HL-60 (cell line): Measurements from ENCODE around the gene TOX3.

Experiments used
- DNase-seq, 2 experiments: peaks; one replicate each; pipeline ENCODE4 v3.0.0-alpha.2; 2010 to 2020; ENCODE audit warnings: low read depth in 1 of 2, low spot score in 1 of 2
- H3K27ac ChIP-seq: fragments of 250-450 bp; sonication (Bioruptor Pico); replicated peaks from 2 replicates; pipeline ENCODE4 v1.5.1; 2020; ENCODE audit warnings: mild to moderate bottlenecking, moderate library complexity
- H3K27me3 ChIP-seq: fragments of 250-450 bp; sonication (Bioruptor Pico); 2 replicates; pipeline ENCODE4 v1.5.1; 2021; ENCODE audit warnings: mild to moderate bottlenecking, moderate library complexity; ENCODE audit not compliant: insufficient read depth, poor library complexity, severe bottlenecking
- H3K4me3 ChIP-seq: replicated peaks from 2 replicates; pipeline ENCODE4 v1.5.1; 2011; ENCODE audit warnings: mild to moderate bottlenecking, control low read depth, low read length; ENCODE audit not compliant: insufficient read depth
- GABPA ChIP-seq: IDR thresholded peaks from 2 replicates; pipeline ENCODE4 v1.6.1; 2012; ENCODE audit warnings: low read depth
- POLR2AphosphoS5 ChIP-seq: IDR thresholded peaks from 2 replicates; pipeline ENCODE4 v1.6.1; 2012; ENCODE audit warnings: low read depth
- REST ChIP-seq: IDR thresholded peaks from 2 replicates; pipeline ENCODE4 v1.6.1; 2012; ENCODE audit warnings: low read depth; ENCODE audit not compliant: insufficient replicate concordance
- SPI1 ChIP-seq: IDR thresholded peaks from 2 replicates; pipeline ENCODE4 v1.6.1; 2012; ENCODE audit warnings: low read depth, mild to moderate bottlenecking, borderline replicate concordance
- TF ChIP-seq, protein P1 (sequence below): IDR thresholded peaks from one replicate; pipeline ENCODE4 v1.5.1; 2011; ENCODE audit warnings: low read length, control low read depth, inconsistent platforms; ENCODE audit not compliant: insufficient read depth

Gene TOX3

DNA sequence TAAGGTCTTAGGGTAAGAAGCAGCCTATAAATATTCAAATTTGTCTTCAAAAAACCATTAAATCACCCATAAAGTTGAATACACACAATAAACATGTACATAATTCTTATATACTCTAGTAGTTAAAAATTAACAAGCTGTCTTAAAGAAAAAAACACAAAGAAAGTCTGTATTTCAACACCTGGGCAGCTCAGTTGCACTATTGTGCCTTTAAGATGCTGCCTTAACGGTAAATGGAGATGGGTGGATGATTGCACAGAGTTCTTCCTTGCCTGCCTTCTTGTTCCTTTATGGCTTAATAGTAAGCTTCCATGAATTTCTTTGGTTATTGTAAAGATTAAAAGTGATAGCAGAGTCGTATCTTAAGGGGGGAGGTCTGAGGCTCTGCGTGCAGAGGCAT, 105.1 kb downstream of the TOX3 start:
- H3K27ac ChIP-seq, result no peak overlapping the region
- no peak overlapping the region for H3K4me3 ChIP-seq
- DNase-seq, result no peak
- TF ChIP-seq POLR2AphosphoS5, result no peak
- no peak for TF ChIP-seq GABPA
- no peak for TF ChIP-seq SPI1
- no peak for TF ChIP-seq REST
- TF ChIP-seq, protein P1, sequence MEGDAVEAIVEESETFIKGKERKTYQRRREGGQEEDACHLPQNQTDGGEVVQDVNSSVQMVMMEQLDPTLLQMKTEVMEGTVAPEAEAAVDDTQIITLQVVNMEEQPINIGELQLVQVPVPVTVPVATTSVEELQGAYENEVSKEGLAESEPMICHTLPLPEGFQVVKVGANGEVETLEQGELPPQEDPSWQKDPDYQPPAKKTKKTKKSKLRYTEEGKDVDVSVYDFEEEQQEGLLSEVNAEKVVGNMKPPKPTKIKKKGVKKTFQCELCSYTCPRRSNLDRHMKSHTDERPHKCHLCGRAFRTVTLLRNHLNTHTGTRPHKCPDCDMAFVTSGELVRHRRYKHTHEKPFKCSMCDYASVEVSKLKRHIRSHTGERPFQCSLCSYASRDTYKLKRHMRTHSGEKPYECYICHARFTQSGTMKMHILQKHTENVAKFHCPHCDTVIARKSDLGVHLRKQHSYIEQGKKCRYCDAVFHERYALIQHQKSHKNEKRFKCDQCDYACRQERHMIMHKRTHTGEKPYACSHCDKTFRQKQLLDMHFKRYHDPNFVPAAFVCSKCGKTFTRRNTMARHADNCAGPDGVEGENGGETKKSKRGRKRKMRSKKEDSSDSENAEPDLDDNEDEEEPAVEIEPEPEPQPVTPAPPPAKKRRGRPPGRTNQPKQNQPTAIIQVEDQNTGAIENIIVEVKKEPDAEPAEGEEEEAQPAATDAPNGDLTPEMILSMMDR, result no peak
- no peaks in the 10 kb centered on the region for H3K27me3 ChIP-seq

DNA sequence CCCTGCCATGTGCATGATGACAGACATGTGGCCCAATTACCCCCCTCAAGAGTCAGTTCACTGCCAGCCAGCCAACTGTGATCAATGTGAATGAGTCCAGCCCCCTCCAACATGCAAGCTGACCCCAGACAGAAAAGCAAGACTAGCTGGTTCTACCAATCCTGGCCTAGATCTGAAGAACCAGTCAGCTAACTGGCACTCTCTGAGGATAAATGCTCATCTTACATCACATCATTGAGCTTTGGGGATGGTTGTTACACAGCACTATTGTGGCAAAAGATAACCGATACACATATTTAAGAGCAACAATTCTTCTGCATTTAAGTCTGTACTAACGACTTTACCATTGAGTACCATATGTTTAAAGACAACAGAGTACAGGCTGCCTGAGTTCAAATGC, 106.7 kb downstream of the TOX3 start:
- Histone ChIP-seq H3K4me3 (no peak overlapping the region), H3K27me3 (no peaks in the 10 kb centered on the region), H3K27ac (no peak overlapping the region)
- DNase-seq, result no peak
- TF ChIP-seq, protein P1, result no peak
- no peak for TF ChIP-seq REST
- no peak for TF ChIP-seq SPI1
- no peak for TF ChIP-seq GABPA
- TF ChIP-seq POLR2AphosphoS5, result no peak

- DNase-seq, result no peak
- no peak overlapping the region for H3K4me3 ChIP-seq
These were observed 107.2 kb downstream of the TOX3 start for GRCh38 chr16:52439750-52440149.

More at GRCh38 chr16:52439750-52440149, 107.2 kb downstream of the TOX3 start:
- TF ChIP-seq REST, result no peak
- TF ChIP-seq, protein P1, result no peak
- TF ChIP-seq SPI1, result no peak
- TF ChIP-seq GABPA, result no peak
- TF ChIP-seq POLR2AphosphoS5, result no peak
- H3K27me3 ChIP-seq, result no peaks in the 10 kb centered on the region
- H3K27ac ChIP-seq, result no peak overlapping the region
